GM19467 (cell line): ENCODE measurements around the gene PARP8.
"Not testable (repeated sequence)": the region's sequence is repeated elsewhere in the genome, so short reads cannot be mapped to it uniquely, and the experiment has no call there.

Experiments
- ATAC-seq: cut with Tn5 transposase; IDR thresholded peaks from one replicate; pipeline ENCODE4 v1.9.1; 2021; ENCODE audit warnings: mild to moderate bottlenecking, moderate library complexity; ENCODE audit not compliant: unreplicated experiment

The PARP8 gene, protein sequence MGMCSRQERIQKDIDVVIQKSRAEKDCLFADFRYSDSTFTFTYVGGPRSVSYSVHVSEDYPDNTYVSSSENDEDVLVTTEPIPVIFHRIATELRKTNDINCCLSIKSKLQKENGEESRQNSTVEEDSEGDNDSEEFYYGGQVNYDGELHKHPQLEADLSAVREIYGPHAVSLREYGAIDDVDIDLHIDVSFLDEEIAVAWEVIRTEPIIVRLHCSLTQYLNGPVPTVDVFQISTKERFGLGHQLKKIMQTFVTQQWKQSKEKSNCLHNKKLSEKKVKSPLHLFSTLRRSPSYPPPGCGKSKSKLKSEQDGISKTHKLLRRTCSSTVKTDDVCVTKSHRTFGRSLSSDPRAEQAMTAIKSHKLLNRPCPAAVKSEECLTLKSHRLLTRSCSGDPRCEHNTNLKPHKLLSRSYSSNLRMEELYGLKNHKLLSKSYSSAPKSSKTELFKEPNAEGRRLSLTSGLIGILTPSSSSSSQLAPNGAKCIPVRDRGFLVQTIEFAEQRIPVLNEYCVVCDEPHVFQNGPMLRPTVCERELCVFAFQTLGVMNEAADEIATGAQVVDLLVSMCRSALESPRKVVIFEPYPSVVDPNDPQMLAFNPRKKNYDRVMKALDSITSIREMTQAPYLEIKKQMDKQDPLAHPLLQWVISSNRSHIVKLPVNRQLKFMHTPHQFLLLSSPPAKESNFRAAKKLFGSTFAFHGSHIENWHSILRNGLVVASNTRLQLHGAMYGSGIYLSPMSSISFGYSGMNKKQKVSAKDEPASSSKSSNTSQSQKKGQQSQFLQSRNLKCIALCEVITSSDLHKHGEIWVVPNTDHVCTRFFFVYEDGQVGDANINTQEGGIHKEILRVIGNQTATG

DNA sequence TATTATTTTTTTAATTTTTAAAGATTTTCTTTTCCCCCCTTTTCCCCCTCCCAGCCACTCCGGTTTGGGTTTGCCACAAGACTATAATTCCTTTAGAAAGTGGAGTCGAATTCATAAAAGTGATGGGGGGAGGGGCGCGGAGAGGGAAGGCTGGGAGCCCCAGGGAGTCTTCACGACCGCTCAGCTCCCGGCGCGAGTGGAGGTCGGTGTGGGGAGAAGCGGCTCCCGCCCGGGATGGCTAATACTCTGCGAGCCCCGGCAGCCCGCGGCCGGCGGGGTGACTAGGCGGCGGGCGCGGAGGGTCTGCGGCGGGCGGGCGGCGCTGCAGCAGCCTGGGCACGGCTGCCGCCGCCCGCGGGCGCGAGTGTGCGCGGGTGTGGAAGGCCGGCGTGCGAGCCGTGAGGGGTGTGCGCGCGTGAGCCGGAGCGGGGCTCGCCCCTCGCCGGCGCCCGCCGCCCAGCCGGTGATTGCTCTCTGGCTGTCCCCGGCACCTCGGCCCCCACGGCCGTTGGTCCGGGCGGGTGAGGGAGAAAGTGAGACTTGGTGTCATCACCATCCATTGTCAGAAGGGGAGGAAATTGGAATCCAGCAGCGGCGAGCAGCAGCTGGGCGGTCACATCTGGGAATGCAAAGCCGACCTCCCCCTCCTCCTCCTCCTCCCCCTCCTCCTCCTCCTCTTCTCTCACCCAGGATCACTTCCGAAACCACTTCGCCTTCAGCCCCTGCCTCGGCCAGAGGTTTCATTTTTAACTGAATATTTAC lies at the start of gene PARP8:
Gene PARP8 (plus strand): TSS at position 377 of the 762 bp plus-strand sequence. CDS start 459 bp downstream, outside the sequence.
- peak; percentile 44 for ATAC-seq

DNA sequence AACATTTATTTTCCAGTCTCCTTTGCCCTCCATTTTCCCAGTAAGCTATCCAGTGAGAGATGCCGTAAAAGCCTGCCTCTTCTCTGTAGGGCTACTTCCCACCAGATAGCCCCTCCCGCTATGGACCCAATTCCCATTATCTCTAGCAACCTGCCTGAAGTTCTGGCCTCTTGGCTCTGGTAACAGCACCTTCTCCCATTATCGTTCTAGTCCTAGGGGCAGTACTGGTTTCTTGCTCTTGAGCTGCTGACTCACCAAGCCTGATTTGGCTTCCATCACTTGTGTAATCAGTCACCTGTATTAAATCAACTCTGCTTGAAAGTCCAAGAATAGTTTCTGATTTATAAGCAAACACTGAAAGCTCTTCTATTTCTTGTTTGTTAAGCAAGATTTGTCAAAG lies 42.8 kb upstream of the PARP8 start:
- no peak for ATAC-seq

DNA sequence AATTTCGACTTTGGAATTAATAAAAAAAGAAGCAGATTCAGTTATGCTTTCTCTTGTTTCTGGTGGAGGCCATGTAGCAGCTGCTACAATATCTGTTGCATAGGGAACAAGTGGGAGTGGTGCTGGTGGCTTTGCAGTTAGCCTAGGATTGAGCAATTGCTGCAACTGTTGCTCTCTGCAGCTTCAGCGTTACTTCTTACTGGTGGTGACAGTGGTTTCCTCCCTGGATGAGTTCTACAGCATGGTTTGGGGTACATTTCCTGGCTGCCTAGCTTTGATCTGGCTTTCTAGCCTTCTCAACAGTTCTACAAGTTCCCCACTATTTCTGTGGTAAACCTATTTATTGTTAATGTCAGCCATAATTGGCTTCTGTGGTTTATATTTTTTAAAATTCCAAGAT lies 31.6 kb upstream of the PARP8 start:
- ATAC-seq, result not testable (repeated sequence)

DNA sequence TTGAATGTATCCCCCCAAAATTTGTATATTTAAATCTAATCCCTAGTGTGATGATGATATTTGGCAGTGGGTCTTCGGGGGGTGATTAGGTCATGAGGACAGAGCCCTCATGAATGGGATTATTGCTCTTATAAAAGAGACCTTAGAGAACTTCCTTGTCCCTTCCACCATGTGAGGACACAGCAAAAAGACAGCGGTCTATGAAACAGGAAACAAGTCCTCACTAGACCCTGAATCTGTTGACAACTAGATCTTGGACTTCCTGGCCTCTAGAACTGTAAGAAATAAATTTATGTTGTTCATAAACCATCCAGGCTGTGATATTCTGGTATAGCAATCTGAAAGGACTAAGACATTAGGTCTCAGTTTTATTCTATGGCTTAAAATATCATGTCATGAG lies 28.9 kb upstream of the PARP8 start:
- not testable (repeated sequence) for ATAC-seq

DNA sequence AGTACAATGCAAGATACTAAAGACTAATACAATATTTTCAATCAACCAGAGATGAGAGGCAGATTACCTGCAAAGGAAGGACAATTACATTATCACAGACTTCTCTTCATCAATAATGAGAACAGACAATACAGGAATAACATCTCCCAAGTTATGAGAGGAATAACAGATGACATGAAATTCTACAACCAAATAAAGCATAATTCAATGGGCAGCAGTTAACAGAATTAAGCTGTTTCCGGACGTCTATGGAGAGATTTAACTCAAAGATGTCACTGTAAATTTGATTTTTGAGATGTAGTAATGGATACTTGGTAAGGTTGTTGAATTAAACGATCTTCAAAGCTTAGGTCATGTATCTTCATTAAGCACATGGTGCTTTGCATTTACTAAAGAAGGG lies 19.8 kb upstream of the PARP8 start:
- no peak for ATAC-seq

DNA sequence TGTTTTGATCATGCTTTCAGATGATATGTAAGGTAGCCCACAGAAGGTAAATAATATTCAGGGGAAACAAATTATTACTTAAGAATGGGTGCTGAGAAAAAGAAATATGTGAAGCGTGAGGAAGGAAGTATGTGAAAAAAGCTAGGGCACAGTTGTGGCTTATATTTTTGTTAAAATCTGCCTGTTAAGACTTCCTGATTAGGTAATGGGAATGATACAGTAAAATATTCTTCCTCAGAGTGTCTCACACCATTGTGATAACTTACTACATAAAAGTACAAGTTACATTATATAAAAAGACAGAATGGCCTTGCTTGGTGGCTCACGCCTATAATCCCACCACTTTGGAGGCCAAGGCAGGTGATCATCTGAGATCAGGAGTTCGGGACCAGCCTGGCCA lies 18.7 kb upstream of the PARP8 start:
- no peak for ATAC-seq

DNA sequence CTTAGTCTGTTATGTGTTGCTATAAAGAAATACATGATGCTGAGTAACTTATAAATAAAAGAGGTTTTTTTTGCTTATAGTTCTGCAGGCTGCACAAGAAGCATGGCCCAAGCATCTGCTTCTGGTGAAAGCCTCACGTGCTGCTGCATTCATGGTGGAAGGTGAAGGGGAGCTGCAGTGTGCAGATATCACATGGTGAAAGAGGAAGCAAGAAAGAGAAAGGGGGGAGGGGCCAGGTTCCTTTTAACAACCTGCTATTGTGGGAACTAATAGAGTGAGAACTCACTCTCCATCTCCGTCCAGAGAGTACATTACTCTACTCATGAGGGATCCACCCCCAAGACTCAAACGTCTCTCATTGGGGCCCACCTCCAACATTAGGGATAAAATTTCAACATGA lies 12.5 kb upstream of the PARP8 start:
- ATAC-seq, result peak; percentile 97

DNA sequence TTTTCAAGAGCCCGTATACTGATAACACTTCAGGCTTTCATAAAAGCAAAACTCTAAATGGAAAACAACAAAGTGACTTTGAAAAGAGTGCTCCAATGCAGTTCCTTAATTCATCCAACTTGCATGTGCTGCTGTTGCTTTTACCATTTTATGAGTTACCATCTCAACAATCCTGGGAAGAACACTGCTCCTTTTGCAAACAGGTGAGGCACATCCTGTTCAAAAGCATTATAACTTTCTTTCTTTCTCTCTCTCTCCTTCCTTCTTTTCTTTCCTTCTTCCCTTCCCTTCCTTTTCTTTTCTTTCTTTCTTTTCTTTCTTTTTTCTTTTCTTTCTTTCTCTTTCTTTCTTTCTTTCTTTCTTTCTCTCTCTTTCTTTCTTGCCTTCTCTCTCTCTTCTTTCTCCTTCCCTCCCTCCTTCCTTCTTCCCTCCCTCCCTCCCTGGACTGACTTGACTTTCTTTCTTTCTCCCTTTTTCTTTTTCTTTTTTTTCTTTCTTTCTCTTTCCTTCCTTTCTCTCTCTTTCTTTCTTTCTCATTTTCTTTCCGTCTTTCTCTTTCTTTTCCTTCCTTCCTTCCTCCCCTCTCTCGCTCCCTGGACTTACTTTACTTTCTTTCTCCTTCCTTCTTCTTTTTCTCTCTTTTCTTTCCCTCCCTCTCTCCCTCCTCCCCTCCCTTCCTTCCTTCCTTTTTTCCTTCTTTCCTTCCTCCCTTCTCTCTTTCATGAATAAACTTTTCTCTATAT lies 11.2 kb upstream of the PARP8 start:
- ATAC-seq, result no peak

DNA sequence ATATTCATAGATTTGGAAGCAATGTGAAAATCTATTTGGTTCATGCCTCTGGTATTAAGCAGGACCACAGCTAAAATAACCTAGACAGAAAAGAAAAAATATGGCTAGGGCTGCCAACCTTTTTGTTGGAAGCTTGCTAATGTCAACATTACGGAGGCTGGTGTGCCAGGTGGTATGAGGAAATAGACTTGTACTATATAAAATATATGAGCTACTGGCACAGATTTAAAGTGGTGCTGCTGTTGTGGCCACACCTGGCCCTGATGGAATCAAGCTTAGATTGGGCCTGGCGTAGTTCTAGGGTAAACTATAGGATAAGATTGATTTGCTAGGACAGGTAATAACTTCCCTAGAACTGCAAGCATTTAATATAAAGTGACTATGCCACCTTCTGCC lies 10.6 kb upstream of the PARP8 start:
- ATAC-seq, result no peak

DNA sequence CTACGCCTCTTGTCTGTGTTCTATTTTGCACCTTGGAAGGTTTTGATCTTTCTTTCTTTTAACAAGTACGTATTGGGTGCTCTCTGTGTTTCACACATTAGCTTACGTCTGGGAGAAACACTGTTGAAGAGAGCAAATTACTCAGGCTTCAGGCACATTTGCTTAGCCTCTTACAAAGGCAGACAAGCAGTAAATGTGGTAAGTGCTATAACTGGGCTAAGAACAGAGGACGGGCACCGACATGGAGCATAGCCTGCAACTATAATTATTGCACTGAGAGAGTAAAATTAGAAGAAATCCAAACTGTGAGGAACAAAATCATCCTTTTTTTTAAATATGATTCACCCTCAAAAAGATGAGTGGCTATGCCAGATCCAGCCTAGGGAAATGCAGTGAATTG lies 9.4 kb upstream of the PARP8 start:
- ATAC-seq, result no peak

DNA sequence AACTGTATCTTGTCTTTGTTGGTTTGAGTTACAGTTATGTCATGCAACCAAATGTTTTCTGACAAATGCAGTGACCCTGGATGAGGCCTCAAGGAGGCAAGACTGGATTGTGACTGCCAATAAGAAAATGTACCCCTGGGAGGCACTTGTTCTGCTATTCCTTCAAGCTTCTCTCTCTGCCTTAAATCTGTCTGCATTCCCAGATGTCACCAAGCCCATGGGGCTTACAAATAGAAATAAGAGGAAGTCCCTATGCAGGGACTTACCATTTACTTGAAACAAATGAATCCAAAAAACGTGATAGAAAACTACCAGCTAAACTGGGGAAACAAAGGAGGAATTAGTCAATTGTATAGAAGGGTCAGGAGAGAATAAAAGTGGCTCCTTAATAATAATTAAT lies 8.2 kb upstream of the PARP8 start:
- no peak for ATAC-seq

DNA sequence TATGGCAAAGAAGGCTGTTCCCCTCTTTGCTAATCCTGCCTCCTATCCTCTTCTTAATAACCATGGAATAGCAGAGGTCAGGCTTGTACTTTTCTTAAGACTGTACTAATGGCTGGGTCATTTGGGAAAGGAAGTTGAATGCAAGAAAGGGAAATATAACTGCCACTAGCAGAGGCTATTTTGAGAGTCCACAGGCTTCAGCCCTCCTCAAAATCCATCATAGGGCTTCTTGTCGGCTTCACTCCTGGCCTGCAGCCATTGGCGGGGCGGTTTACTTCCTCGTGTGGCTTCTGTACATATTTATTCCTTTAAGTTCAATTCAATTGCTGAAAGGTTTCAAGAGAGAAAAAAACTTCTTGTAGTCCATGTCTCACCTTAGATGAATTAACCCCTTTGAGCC lies 2.8 kb upstream of the PARP8 start:
- no peak for ATAC-seq

DNA sequence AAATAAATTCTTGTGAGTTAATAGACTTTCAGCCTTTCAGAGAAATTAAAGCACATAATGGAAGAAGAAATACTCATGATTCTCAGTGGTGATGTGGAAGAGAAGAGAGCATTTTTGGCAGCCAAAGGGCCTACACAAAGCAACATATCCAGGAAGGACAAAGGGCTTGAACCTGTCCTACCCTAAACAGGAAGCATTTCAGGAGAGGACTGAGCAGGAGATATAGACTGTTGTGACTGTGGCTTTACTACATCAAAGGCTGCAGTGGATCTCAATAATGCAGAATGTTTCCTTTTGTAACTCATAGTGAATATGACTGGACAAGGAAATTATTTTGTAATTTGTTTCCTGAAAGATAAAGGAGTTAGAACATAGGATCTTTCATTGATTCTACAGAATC lies 1.3 kb upstream of the PARP8 start:
- no peak for ATAC-seq

DNA sequence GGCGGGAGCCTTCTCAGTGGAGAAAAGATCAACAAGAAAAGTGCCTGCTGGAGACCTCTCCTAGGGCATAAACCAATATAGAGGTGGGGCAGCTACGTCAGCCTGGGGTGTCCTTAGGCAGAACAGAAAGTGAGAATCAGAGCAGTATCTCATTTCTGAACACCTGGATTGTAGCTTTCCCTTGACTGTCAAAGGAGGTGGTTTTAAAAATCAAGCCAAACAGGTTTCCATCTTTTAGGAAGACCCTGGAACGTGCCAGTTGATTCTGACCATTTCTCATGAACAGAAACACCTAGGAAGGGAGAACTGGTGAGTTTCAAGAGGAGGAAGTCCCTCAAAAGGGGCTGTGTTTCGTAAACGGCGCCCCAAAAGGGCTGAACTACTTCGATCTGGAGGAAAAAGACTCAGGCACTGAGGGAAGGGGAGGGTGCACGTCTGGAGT lies 655 bp upstream of the PARP8 start:
- ATAC-seq, result not testable (repeated sequence)

DNA sequence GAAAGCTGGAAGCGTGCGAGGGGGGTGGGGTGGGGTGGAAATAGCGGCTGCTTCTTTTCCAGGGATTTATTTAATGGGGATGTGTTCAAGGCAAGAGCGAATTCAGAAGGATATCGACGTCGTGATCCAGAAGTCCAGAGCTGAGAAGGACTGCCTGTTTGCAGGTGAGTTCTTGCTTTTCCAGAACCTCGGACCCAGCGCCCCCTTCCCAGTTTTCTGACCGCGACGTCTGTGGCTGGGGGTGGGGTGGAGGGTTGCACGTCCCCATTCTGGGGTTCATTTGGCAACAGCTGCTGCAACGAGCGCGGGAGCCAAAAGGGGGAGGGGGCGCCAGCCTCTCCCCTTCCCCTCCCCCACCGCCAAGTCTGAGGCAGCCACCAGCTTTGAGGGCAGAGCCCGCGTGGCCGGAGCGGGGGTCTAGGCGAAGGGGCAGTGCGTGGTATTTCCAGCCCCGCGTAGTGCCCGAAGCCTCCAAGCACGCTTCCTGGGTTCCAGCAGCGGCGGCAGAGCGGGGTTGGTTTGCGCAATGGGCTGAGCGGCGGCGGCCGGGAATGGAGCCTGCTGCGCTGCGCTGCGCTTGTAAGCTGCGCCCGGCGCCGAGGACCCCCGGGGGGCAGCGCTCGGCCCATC lies 701 bp downstream of the PARP8 start:
- peak; percentile 27 for ATAC-seq

DNA sequence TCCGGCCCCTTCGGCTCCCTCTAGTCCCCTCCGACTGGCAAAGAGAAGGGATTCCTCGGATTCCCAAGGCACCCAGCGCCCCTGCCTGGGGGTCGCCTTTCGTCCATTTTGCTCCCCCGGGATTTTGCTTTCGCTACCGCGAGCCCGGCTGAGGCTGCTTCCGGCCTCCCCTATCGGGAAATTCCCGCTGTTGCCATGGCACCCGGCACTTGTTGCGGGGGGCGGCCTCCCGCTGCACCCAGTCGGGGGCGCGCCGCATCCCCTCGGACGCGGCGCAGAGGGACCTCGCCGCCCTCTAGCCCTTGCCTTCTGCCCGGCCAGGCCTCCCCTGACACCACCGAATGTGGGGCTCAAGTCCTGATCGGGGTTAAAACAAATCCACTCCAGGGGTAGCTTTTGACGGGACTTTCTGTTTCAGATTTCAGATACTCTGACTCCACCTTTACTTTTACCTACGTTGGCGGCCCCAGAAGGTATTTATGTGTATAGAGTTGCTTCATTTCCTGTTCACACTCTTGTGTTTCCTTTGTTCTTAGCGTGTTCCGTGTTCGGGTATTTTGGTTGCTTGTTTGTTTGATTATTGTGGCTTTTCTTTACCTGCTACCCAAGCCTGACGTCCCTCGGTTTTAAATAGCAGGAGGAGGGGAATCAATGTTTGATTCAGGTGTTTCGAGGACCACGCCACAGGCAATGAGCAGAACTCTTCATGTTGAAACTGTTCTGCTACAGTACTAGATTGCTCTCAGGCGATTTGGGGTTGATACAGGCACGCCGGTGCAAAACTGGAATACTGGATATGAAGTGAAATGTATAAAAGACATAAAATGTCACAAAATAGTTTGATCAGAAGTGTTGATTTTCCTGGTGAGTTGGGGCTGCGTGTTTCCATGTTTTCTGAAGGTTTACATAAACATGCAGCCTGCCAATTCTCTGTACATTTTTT lies 1.5 kb downstream of the PARP8 start:
- peak; percentile 83 for ATAC-seq

DNA sequence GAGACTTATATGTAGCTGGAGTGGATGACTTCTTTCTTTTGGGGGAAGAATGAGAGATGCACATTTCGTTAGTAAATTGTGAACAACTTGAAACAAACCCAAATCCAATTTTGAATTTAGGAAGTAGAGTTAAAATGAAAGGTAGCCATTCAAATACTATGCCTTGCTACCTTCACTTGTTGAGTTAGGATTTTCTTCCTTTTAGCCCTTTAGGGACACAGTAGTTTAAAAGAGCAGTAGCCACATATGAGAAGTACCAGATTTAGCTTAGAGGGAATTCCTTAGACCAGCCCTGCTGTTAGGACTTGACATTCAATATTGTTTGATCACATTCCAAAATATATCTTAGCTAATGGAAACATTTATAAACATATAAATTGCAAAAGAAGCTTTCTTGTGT lies 2.2 kb downstream of the PARP8 start:
- not testable (repeated sequence) for ATAC-seq

DNA sequence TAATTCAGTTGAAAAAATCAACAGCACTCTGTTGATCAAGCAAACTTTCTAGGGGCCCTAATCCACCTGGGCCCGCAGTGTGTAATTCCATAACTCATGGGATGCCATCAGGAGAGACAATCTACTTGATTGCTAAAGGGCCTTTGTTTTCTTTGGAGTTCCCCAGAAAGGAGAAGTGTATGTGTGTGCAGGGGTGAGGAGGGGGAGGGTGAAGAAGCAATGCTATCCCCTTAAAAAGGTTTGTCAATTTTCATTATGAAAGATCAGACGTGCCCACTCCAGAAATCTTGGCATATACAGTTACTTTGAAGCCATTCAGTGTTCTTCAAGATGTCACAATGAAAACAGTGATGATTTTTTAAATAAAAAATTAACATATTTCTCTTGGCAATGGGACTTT lies 6.2 kb downstream of the PARP8 start:
- no peak for ATAC-seq

DNA sequence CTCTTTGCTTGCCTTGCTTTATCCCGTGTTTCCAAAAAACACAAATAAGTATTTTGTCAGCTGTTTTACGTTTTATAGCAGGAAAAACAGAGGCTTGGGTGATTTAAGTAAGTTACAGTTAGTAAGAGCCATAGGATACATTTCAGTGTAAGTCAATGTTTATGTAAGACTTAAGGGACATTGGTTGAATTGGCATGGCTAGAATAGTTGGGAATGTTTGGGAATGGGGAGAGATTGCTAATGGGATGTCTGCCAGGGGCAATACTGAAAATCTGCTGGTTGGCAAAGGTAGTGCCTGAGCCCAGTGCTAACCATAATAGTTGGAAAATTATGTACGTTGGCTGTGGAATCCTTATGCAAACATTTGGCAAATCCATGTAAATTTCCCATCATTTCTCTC lies 7.0 kb downstream of the PARP8 start:
- not testable (repeated sequence) for ATAC-seq
